Upper lobe of left lung (tissue), 6 donors: ENCODE measurements around the gene GPR15. TPM values are rescaled to one million over a fixed set of nuclear protein-coding genes. Genes with fewer than 3 reads are reported as not detected.

Experiments used
- ATAC-seq, 2 donors: fragments of 200-7000 bp; cut with Tn5 transposase; one replicate each; pipeline ENCODE4 v1.9.1; 2022; ENCODE audit warnings: mild to moderate bottlenecking in 2 of 2, moderate library complexity in 2 of 2; ENCODE audit not compliant: low FRiP score in 2 of 2
- DNase-seq, 2 donors: peaks; one replicate each; pipeline ENCODE4 v3.0.0-alpha.2; 2019 to 2020
- H3K27ac ChIP-seq, 4 donors: fragments of 200-600 bp; sonication (generic); one replicate each; pipeline ENCODE4 v1.5.1; 2016 to 2019
- H3K27me3 ChIP-seq, 4 donors: fragments of 200-600 bp; sonication (generic); one replicate each; pipeline ENCODE4 v1.5.1; 2017 to 2019
- H3K36me3 ChIP-seq, 4 donors: fragments of 200-600 bp; sonication (generic); one replicate each; pipeline ENCODE4 v1.5.1; 2016 to 2019
- H3K4me1 ChIP-seq, 4 donors: fragments of 200-600 bp; sonication (generic); one replicate each; pipeline ENCODE4 v1.5.1; 2018 to 2019
- H3K4me3 ChIP-seq, 4 donors: fragments of 200-600 bp; sonication (generic); one replicate each; pipeline ENCODE4 v1.5.1; 2017 to 2019; ENCODE audit warnings: mild to moderate bottlenecking in 2 of 4, moderate library complexity in 1 of 4
- H3K9me3 ChIP-seq, 4 donors: fragments of 200-600 bp; sonication (generic); one replicate each; pipeline ENCODE4 v1.5.1; 2018 to 2019
- EP300 ChIP-seq, 4 donors: sonication (generic); formaldehyde crosslinking; IDR thresholded peaks; one replicate each; pipeline ENCODE4 v1.5.1; 2017; ENCODE audit warnings: antibody characterized with exemption in 4 of 4, control low read depth in 2 of 4
- POLR2A ChIP-seq, 4 donors: fragments of 450-650 bp; IDR thresholded peaks; one replicate each; pipeline ENCODE4 v1.5.1; 2016 to 2017; ENCODE audit warnings: antibody characterized with exemption in 4 of 4, mild to moderate bottlenecking in 2 of 4
- POLR2AphosphoS5 ChIP-seq, 2 donors: sonication (generic); formaldehyde crosslinking; IDR thresholded peaks; one replicate each; pipeline ENCODE4 v1.5.1; 2017; ENCODE audit warnings: antibody characterized with exemption in 2 of 2
- WGBS, 2 donors: methylation state at CpG; one replicate each; pipeline ENCODE4 v1.1.5; 2017 to 2018; 5-methylcytosine and 5-hydroxymethylcytosine counted together
- total RNA-seq, 6 donors: library from RNA; depleted of rRNA in 4 of 6; stranded (reverse); fragments of >200 nt in 4 of 6; gene quantifications; one replicate each; pipeline versions ENCODE4 v1.1.0 to v1.2.1, GENCODE V29; 2016 to 2021
- TF ChIP-seq, protein P1 (sequence below), 6 experiments: fragments of 450-650 bp in 4 of 6; fragments of 200-600 bp in 2 of 6; sonication (generic) in 2 of 6; IDR thresholded peaks; one replicate each; pipeline ENCODE4 v1.5.1; 2016 to 2019; ENCODE audit warnings: antibody characterized with exemption in 6 of 6
- donor health status: DM: no; HTN: no; CAD: no; lungs with moderate emphysema.
- donor health status: DM: no; HTN: yes; CAD: no; lungs with severe emphysema.

Gene GPR15
- total RNA-seq, 6 donors from 2014 or later, result 0.98 to 2.1 (median 1.1) TPM; not detected in 2

DNA sequence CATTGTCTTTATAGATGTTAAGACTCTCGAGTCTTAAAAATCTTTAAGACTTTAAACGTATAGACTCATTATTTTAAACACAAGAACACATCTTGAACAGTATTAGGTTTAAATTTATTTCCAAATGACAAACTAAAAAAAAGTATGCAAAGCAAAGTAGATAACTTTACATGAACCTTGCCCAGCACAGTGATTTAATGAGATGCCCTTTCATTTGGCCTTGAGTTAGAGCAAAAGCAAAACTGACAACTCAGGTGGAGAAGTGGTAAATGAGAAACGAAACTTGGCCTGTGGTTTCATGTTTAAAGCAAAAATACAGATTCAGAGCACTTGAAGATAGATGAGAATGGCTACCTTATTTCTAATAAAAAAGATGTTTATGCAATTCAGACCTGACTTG, 8.6 kb downstream of the GPR15 start:
- Histone ChIP-seq H3K27ac (no peak overlapping the region), H3K27me3 (no peaks in the 10 kb centered on the region), H3K4me1 (no peaks in the 10 kb centered on the region), H3K36me3 (no peaks in the 10 kb centered on the region), H3K4me3 (no peak overlapping the region), H3K9me3 (no peaks in the 10 kb centered on the region)
- WGBS, 2 donors, result 79 to 82% methylated on average over 3 of the region's 3 CpGs
- no peak for DNase-seq
- ATAC-seq, result no peak
- TF ChIP-seq, protein P1, sequence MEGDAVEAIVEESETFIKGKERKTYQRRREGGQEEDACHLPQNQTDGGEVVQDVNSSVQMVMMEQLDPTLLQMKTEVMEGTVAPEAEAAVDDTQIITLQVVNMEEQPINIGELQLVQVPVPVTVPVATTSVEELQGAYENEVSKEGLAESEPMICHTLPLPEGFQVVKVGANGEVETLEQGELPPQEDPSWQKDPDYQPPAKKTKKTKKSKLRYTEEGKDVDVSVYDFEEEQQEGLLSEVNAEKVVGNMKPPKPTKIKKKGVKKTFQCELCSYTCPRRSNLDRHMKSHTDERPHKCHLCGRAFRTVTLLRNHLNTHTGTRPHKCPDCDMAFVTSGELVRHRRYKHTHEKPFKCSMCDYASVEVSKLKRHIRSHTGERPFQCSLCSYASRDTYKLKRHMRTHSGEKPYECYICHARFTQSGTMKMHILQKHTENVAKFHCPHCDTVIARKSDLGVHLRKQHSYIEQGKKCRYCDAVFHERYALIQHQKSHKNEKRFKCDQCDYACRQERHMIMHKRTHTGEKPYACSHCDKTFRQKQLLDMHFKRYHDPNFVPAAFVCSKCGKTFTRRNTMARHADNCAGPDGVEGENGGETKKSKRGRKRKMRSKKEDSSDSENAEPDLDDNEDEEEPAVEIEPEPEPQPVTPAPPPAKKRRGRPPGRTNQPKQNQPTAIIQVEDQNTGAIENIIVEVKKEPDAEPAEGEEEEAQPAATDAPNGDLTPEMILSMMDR (IDR thresholded peaks at IDR 0.05), result no peak
- TF ChIP-seq POLR2A (IDR thresholded peaks at IDR 0.05) (no peak), POLR2AphosphoS5 (IDR thresholded peaks at IDR 0.05) (no peak), EP300 (IDR thresholded peaks at IDR 0.05) (no peak)

DNA sequence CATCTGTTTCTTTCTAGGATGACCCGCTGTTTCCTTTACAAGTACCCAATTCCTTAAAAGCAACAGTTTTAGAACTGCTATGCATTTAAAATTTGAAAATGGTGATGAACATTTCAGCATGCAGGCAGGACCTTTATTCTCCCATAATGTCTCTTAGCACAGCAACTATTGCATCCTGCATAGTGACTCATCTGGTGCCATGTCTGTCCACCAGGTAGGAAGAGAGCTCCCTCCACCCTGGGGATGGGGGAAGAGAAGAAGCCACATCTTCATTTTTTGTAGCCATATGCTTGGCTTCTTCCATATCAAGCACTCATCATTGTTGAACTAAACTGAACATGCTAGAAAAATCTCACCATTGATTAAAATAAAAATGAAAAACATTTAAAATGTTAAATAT, 9.9 kb downstream of the GPR15 start:
- Histone ChIP-seq H3K4me3 (no peak overlapping the region), H3K4me1 (no peaks in the 10 kb centered on the region), H3K27me3 (no peaks in the 10 kb centered on the region), H3K9me3 (no peaks in the 10 kb centered on the region), H3K36me3 (no peaks in the 10 kb centered on the region), H3K27ac (no peak overlapping the region)
- TF ChIP-seq, protein P1 (IDR thresholded peaks at IDR 0.05), result no peak
- TF ChIP-seq POLR2AphosphoS5 (IDR thresholded peaks at IDR 0.05) (no peak), EP300 (IDR thresholded peaks at IDR 0.05) (no peak), POLR2A (IDR thresholded peaks at IDR 0.05) (no peak)
- 93 to 95% methylated on average over 1 of the region's 1 CpG for WGBS, 2 donors
- DNase-seq (no peak), ATAC-seq (no peak)

DNA sequence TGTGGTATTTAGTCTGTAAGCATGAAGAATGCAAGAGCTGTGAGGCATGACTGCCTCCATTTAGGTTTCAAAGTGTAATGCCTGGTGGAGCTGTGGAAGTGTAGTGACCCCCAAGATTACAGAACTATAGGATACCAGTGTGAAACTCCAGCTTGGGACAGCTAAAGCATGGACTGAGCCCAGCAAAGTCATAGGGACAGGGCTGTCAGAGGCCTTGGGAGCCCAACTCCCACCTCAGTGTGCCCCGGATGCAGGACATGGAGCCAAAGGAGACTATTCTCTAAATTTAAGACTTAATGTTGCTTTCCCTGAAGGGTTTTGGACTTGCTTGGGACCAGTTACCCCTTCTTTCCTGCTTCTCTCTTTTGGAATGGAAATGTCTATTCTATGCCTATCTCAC, 10.8 kb downstream of the GPR15 start:
- Histone ChIP-seq H3K27me3 (no peaks in the 10 kb centered on the region), H3K27ac (no peak overlapping the region), H3K4me1 (no peaks in the 10 kb centered on the region), H3K9me3 (no peaks in the 10 kb centered on the region), H3K4me3 (no peak overlapping the region), H3K36me3 (no peaks in the 10 kb centered on the region)
- 85% methylated on average over 1 of the region's 1 CpG; no CpG with 5 or more reads in 1 of the 2 donors for WGBS, 2 donors
- ATAC-seq, result no peak
- TF ChIP-seq, protein P1 (IDR thresholded peaks at IDR 0.05), result no peak
- TF ChIP-seq EP300 (IDR thresholded peaks at IDR 0.05) (no peak), POLR2A (IDR thresholded peaks at IDR 0.05) (no peak), POLR2AphosphoS5 (IDR thresholded peaks at IDR 0.05) (no peak)
- no peak for DNase-seq

DNA sequence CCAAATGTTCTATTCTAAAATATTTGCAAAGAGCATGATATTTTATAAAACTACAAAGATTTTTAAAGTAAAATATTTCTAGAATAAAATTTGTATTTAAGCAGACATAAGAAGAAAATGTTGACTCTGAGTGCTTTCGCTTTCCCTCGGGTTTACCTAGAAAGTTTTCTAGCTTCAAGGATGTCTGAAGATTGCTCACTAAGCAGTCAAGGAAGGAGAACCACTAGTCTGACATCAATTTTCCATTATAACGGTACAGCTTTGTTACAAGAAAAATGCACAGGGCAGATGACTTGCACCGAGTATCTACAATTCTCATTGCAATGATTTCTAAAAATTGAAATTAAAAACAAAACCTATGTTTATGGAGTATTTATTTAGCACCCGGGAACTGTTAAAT, 14.2 kb downstream of the GPR15 start:
- no peak for ATAC-seq
- H3K36me3 ChIP-seq, result no peaks in the 10 kb centered on the region

DNA sequence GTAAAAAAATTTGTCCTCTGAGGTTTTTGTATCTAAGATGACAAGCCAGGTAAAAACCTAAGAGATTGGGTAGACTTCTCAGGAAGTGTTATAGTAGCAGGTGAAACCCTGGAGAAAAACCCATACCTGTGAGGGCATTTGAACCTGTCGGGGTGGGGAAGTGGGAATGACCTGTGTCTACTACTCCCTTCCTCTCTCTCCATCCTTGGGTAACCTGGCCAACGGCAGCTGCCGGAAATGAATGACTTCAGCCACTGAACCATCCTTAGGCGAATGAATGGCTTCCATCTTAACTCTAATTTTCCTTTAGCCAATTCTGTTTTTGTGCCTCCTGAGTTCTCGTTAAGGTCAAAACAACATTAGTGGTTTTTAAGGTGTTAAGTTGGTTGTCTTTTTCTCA, 16.8 kb downstream of the GPR15 start:
- H3K27ac ChIP-seq, result no peak overlapping the region
- no peaks in the 10 kb centered on the region for H3K36me3 ChIP-seq
- DNase-seq (no peak), ATAC-seq (no peak)
- no peaks in the 10 kb centered on the region for H3K9me3 ChIP-seq
- no peaks in the 10 kb centered on the region for H3K27me3 ChIP-seq
- 72 to 73% methylated on average over 5 of the region's 5 CpGs for WGBS, 2 donors
- H3K4me1 ChIP-seq, result no peaks in the 10 kb centered on the region
- H3K4me3 ChIP-seq, result no peak overlapping the region
- TF ChIP-seq EP300 (IDR thresholded peaks at IDR 0.05) (no peak), POLR2A (IDR thresholded peaks at IDR 0.05) (no peak), POLR2AphosphoS5 (IDR thresholded peaks at IDR 0.05) (no peak)
- TF ChIP-seq, protein P1 (IDR thresholded peaks at IDR 0.05), result no peak

More for the DNA sequence above, 14.2 kb downstream of the GPR15 start:
- H3K9me3 ChIP-seq, result no peaks in the 10 kb centered on the region
- no peak for DNase-seq
- WGBS, 2 donors, result 75 to 78% methylated on average over 5 of the region's 5 CpGs
- no peaks in the 10 kb centered on the region for H3K27me3 ChIP-seq
- H3K4me1 ChIP-seq, result no peaks in the 10 kb centered on the region
- H3K27ac ChIP-seq, result no peak overlapping the region
- TF ChIP-seq, protein P1 (IDR thresholded peaks at IDR 0.05), result no peak
- TF ChIP-seq POLR2AphosphoS5 (IDR thresholded peaks at IDR 0.05) (no peak), EP300 (IDR thresholded peaks at IDR 0.05) (no peak), POLR2A (IDR thresholded peaks at IDR 0.05) (no peak)
- no peak overlapping the region for H3K4me3 ChIP-seq
